ENCODE results near the gene ARHGEF28.

Gene ARHGEF28

GRCh38 chr5:73718762-73719161, 92.8 kb downstream of the ARHGEF28 start:
- Mint-ChIP-seq H3K36me3 (ENCODE audit: low read depth) (no peaks in the 10 kb centered on the region), H3K27me3 (ENCODE audit: low read depth) (peaks cover 13% of the 10 kb centered on the region), H3K27ac (no peak overlapping the region), H3K4me1 (ENCODE audit: low read depth) (no peaks in the 10 kb centered on the region), H3K9me3 (no peaks in the 10 kb centered on the region), H3K4me3 (no peak overlapping the region)

- H3K9me3 Mint-ChIP-seq: no peaks in the 10 kb centered on the region
- no peaks in the 10 kb centered on the region for H3K4me1 Mint-ChIP-seq (ENCODE audit: low read depth)
- H3K27me3 Mint-ChIP-seq (ENCODE audit: low read depth): peaks cover 8% of the 10 kb centered on the region
- no peak overlapping the region for H3K4me3 Mint-ChIP-seq
- H3K27ac Mint-ChIP-seq: no peak overlapping the region
- H3K36me3 Mint-ChIP-seq (ENCODE audit: low read depth): no peaks in the 10 kb centered on the region
Measured at GRCh38 chr5:73719632-73720031, 93.6 kb downstream of the ARHGEF28 start.

- no peaks in the 10 kb centered on the region for H3K4me1 Mint-ChIP-seq (ENCODE audit: low read depth)
- no peak overlapping the region for H3K27ac Mint-ChIP-seq
- no peak overlapping the region for H3K4me3 Mint-ChIP-seq
- H3K9me3 Mint-ChIP-seq: no peaks in the 10 kb centered on the region
- no peaks in the 10 kb centered on the region for H3K36me3 Mint-ChIP-seq (ENCODE audit: low read depth)
- H3K27me3 Mint-ChIP-seq (ENCODE audit: low read depth): peaks cover 7% of the 10 kb centered on the region
Measured at GRCh38 chr5:73722231-73722630, 96.2 kb downstream of the ARHGEF28 start.

- Mint-ChIP-seq H3K27ac (no peak overlapping the region), H3K4me3 (no peak overlapping the region), H3K4me1 (ENCODE audit: low read depth) (no peaks in the 10 kb centered on the region), H3K27me3 (ENCODE audit: low read depth) (peaks cover 13% of the 10 kb centered on the region), H3K36me3 (ENCODE audit: low read depth) (no peaks in the 10 kb centered on the region), H3K9me3 (no peaks in the 10 kb centered on the region)
Measured at GRCh38 chr5:73726071-73726470, 100.1 kb downstream of the ARHGEF28 start.

- no peaks in the 10 kb centered on the region for H3K9me3 Mint-ChIP-seq
- peaks cover 16% of the 10 kb centered on the region for H3K27me3 Mint-ChIP-seq (ENCODE audit: low read depth)
- no peaks in the 10 kb centered on the region for H3K36me3 Mint-ChIP-seq (ENCODE audit: low read depth)
- no peak overlapping the region for H3K4me3 Mint-ChIP-seq
- no peaks in the 10 kb centered on the region for H3K4me1 Mint-ChIP-seq (ENCODE audit: low read depth)
- H3K27ac Mint-ChIP-seq: no peak overlapping the region
Measured at GRCh38 chr5:73726606-73727231, 100.7 kb downstream of the ARHGEF28 start.

- H3K27ac Mint-ChIP-seq: no peak overlapping the region
- no peaks in the 10 kb centered on the region for H3K9me3 Mint-ChIP-seq
- H3K27me3 Mint-ChIP-seq (ENCODE audit: low read depth): peaks cover 16% of the 10 kb centered on the region
- H3K4me1 Mint-ChIP-seq (ENCODE audit: low read depth): no peaks in the 10 kb centered on the region
- H3K4me3 Mint-ChIP-seq: no peak overlapping the region
- no peaks in the 10 kb centered on the region for H3K36me3 Mint-ChIP-seq (ENCODE audit: low read depth)
Measured at GRCh38 chr5:73727470-73727869, 101.5 kb downstream of the ARHGEF28 start.

GRCh38 chr5:73728493-73729273, 102.7 kb downstream of the ARHGEF28 start:
- H3K27ac Mint-ChIP-seq: no peak overlapping the region
- peaks cover 20% of the 10 kb centered on the region for H3K27me3 Mint-ChIP-seq (ENCODE audit: low read depth)
- H3K4me3 Mint-ChIP-seq: no peak overlapping the region
- H3K9me3 Mint-ChIP-seq: no peaks in the 10 kb centered on the region
- H3K36me3 Mint-ChIP-seq (ENCODE audit: low read depth): no peaks in the 10 kb centered on the region
- H3K4me1 Mint-ChIP-seq (ENCODE audit: low read depth): no peaks in the 10 kb centered on the region

GRCh38 chr5:73729329-73729728, 103.3 kb downstream of the ARHGEF28 start:
- Mint-ChIP-seq H3K9me3 (no peaks in the 10 kb centered on the region), H3K4me1 (ENCODE audit: low read depth) (no peaks in the 10 kb centered on the region), H3K4me3 (no peak overlapping the region), H3K27ac (no peak overlapping the region), H3K36me3 (ENCODE audit: low read depth) (no peaks in the 10 kb centered on the region), H3K27me3 (ENCODE audit: low read depth) (peaks cover 20% of the 10 kb centered on the region)

GRCh38 chr5:73732045-73732444, 106.0 kb downstream of the ARHGEF28 start:
- H3K4me1 Mint-ChIP-seq (ENCODE audit: low read depth): no peaks in the 10 kb centered on the region
- H3K27me3 Mint-ChIP-seq (ENCODE audit: low read depth): peaks cover 17% of the 10 kb centered on the region
- H3K27ac Mint-ChIP-seq: no peak overlapping the region
- H3K4me3 Mint-ChIP-seq: no peak overlapping the region
- H3K36me3 Mint-ChIP-seq (ENCODE audit: low read depth): no peaks in the 10 kb centered on the region
- H3K9me3 Mint-ChIP-seq: no peaks in the 10 kb centered on the region

- Mint-ChIP-seq H3K9me3 (no peaks in the 10 kb centered on the region), H3K36me3 (ENCODE audit: low read depth) (no peaks in the 10 kb centered on the region), H3K4me3 (no peak overlapping the region), H3K27ac (no peak overlapping the region), H3K27me3 (ENCODE audit: low read depth) (peaks cover 17% of the 10 kb centered on the region), H3K4me1 (ENCODE audit: low read depth) (no peaks in the 10 kb centered on the region)
Measured at GRCh38 chr5:73733219-73733618, 107.2 kb downstream of the ARHGEF28 start.

GRCh38 chr5:73735032-73735734, 109.2 kb downstream of the ARHGEF28 start:
- Mint-ChIP-seq H3K36me3 (ENCODE audit: low read depth) (no peaks in the 10 kb centered on the region), H3K4me3 (no peak overlapping the region), H3K9me3 (no peaks in the 10 kb centered on the region), H3K4me1 (ENCODE audit: low read depth) (no peaks in the 10 kb centered on the region), H3K27me3 (ENCODE audit: low read depth) (peaks cover 11% of the 10 kb centered on the region), H3K27ac (no peak overlapping the region)

- H3K36me3 Mint-ChIP-seq (ENCODE audit: low read depth): no peaks in the 10 kb centered on the region
- no peak overlapping the region for H3K27ac Mint-ChIP-seq
- H3K4me1 Mint-ChIP-seq (ENCODE audit: low read depth): no peaks in the 10 kb centered on the region
- H3K27me3 Mint-ChIP-seq (ENCODE audit: low read depth): no peaks in the 10 kb centered on the region
- no peaks in the 10 kb centered on the region for H3K9me3 Mint-ChIP-seq
- H3K4me3 Mint-ChIP-seq: no peak overlapping the region
Measured at GRCh38 chr5:73739650-73740049, 113.7 kb downstream of the ARHGEF28 start.

GRCh38 chr5:73740274-73740790, 114.3 kb downstream of the ARHGEF28 start:
- H3K27me3 Mint-ChIP-seq (ENCODE audit: low read depth): peaks cover 6% of the 10 kb centered on the region
- H3K4me1 Mint-ChIP-seq (ENCODE audit: low read depth): no peaks in the 10 kb centered on the region
- H3K36me3 Mint-ChIP-seq (ENCODE audit: low read depth): no peaks in the 10 kb centered on the region

GRCh38 chr5:73743161-73743560, 117.2 kb downstream of the ARHGEF28 start:
- Mint-ChIP-seq H3K9me3 (no peaks in the 10 kb centered on the region), H3K36me3 (ENCODE audit: low read depth) (no peaks in the 10 kb centered on the region), H3K27me3 (ENCODE audit: low read depth) (peaks cover 20% of the 10 kb centered on the region), H3K27ac (no peak overlapping the region), H3K4me3 (no peak overlapping the region), H3K4me1 (ENCODE audit: low read depth) (no peaks in the 10 kb centered on the region)

More at GRCh38 chr5:73740274-73740790, 114.3 kb downstream of the ARHGEF28 start:
- Mint-ChIP-seq H3K4me3 (no peak overlapping the region), H3K27ac (no peak overlapping the region), H3K9me3 (no peaks in the 10 kb centered on the region)

GRCh38 chr5:73745836-73746235, 119.8 kb downstream of the ARHGEF28 start:
- Mint-ChIP-seq H3K27me3 (ENCODE audit: low read depth) (peaks cover 26% of the 10 kb centered on the region), H3K4me1 (ENCODE audit: low read depth) (no peaks in the 10 kb centered on the region), H3K36me3 (ENCODE audit: low read depth) (no peaks in the 10 kb centered on the region), H3K9me3 (no peaks in the 10 kb centered on the region), H3K4me3 (no peak overlapping the region), H3K27ac (no peak overlapping the region)

All from T-helper 1 cell treated with Interleukin-12 subunit alpha and Interleukin-12 subunit beta and Interleukin-4 antibody, amounts not matched to agents 30 μg/mL and 1 μg/mL, for 36 hours (primary cell).